ENCODE data around the gene RAB11FIP3. TPM values are rescaled to one million over a fixed set of nuclear protein-coding genes. Genes with fewer than 3 reads are reported as not detected.

The RAB11FIP3 gene
- total and polyA plus RNA-seq, 10 of the 15 experiments (the other 5 are each of a cell fraction or from before 2014, with no cell fraction given) = 1.2 to 27.3 (median 7.7) TPM

DNA sequence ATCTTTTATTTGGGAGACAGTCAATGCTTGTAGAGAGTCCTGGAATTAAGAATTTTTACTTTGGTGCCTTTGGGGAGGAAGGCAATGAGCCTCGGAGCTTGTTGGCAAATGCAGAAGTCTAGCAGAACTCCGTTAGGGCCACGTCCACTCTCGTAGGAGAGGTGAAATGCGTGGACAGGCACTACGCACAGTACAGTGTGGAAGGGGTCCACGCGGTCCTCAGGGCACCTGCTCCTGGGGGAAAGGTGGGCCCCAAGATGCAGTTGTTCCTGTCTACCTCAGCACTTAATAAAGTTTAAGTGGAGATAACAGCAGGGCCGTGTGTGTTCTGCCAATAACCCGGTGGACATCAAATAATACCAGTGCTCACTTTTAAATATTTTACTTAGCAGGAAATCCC, 1.8 kb downstream of the RAB11FIP3 start (continued):
- TF ChIP-seq, protein P1, sequence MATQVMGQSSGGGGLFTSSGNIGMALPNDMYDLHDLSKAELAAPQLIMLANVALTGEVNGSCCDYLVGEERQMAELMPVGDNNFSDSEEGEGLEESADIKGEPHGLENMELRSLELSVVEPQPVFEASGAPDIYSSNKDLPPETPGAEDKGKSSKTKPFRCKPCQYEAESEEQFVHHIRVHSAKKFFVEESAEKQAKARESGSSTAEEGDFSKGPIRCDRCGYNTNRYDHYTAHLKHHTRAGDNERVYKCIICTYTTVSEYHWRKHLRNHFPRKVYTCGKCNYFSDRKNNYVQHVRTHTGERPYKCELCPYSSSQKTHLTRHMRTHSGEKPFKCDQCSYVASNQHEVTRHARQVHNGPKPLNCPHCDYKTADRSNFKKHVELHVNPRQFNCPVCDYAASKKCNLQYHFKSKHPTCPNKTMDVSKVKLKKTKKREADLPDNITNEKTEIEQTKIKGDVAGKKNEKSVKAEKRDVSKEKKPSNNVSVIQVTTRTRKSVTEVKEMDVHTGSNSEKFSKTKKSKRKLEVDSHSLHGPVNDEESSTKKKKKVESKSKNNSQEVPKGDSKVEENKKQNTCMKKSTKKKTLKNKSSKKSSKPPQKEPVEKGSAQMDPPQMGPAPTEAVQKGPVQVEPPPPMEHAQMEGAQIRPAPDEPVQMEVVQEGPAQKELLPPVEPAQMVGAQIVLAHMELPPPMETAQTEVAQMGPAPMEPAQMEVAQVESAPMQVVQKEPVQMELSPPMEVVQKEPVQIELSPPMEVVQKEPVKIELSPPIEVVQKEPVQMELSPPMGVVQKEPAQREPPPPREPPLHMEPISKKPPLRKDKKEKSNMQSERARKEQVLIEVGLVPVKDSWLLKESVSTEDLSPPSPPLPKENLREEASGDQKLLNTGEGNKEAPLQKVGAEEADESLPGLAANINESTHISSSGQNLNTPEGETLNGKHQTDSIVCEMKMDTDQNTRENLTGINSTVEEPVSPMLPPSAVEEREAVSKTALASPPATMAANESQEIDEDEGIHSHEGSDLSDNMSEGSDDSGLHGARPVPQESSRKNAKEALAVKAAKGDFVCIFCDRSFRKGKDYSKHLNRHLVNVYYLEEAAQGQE (IDR thresholded peaks at IDR 0.05; ENCODE audit: low read depth, low read length) = no peak
- TF ChIP-seq, protein P2, sequence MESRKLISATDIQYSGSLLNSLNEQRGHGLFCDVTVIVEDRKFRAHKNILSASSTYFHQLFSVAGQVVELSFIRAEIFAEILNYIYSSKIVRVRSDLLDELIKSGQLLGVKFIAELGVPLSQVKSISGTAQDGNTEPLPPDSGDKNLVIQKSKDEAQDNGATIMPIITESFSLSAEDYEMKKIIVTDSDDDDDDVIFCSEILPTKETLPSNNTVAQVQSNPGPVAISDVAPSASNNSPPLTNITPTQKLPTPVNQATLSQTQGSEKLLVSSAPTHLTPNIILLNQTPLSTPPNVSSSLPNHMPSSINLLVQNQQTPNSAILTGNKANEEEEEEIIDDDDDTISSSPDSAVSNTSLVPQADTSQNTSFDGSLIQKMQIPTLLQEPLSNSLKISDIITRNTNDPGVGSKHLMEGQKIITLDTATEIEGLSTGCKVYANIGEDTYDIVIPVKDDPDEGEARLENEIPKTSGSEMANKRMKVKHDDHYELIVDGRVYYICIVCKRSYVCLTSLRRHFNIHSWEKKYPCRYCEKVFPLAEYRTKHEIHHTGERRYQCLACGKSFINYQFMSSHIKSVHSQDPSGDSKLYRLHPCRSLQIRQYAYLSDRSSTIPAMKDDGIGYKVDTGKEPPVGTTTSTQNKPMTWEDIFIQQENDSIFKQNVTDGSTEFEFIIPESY (IDR thresholded peaks at IDR 0.05) = no peak
- TF ChIP-seq, protein P3, sequence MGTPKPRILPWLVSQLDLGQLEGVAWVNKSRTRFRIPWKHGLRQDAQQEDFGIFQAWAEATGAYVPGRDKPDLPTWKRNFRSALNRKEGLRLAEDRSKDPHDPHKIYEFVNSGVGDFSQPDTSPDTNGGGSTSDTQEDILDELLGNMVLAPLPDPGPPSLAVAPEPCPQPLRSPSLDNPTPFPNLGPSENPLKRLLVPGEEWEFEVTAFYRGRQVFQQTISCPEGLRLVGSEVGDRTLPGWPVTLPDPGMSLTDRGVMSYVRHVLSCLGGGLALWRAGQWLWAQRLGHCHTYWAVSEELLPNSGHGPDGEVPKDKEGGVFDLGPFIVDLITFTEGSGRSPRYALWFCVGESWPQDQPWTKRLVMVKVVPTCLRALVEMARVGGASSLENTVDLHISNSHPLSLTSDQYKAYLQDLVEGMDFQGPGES (IDR thresholded peaks at IDR 0.05) = no peak
- no peak for TF ChIP-seq IRF4 (IDR thresholded peaks at IDR 0.05; ENCODE audit: low read depth, low read length)
- TF ChIP-seq STAT1 (conservative IDR thresholded peaks at IDR 0.05) = no peak
- TF ChIP-seq BRCA1 (IDR thresholded peaks at IDR 0.05; ENCODE audit: low read depth, low read length) = no peak
